ENCODE data around the gene KDELR3.

DNA sequence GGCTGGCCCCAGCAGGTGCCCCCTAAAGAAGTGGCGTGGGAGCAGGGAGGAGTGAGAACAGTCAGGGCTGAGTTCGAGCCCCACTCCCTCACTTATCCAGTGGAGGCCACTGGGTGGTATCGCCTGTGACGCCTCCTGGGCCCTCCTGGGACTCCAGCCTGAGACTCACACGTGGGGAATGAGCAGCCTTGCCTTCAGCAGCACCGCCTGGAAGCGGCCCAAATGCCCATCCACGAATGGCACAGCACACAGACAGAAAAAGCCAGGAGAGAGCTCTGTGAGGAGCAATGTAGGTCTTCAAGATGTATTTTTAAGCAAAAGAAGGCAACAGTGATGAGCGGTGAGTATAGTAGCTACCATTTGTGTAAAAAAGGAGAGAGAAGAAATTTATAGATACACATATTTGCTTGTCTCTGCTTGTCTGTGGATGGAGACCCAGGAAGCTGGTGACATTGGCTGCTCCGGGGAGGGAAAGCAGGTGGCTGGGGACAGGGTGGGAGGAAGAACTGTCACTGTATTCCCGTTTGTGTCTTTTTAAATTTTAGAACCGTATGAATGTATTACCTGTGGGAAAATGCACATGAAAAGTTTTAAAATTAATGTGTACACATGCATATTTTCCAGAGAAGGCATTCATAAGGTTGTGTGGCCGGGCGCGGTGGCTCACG, 26.1 kb upstream of the KDELR3 start:
- no peak for TF ChIP-seq TAF1 (IDR thresholded peaks at IDR 0.05; ENCODE audit: borderline replicate concordance, insufficient read depth, low read length)
- no peak for TF ChIP-seq POLR2AphosphoS5 (IDR thresholded peaks at IDR 0.05; ENCODE audit: low read depth, low read length)
